NCI-H526 (cell line): ENCODE results near the gene ABCA10.
"Not testable (repeated sequence)": the region's sequence is repeated elsewhere in the genome, so short reads cannot be mapped to it uniquely, and the experiment has no call there.

ENCODE experiments used
- DNase-seq, 2 experiments: peaks; one replicate each; lab custom pipeline; 2025; lab: John Stamatoyannopoulos, UW

Gene ABCA10

GRCh38 chr17:69228576-69228975, at the start of gene ABCA10:
ABCA10 (minus strand) TSS chr17:69228824; CDS start chr17:69225358, 3,466 bp downstream.
- DNase-seq: no peak

DNA sequence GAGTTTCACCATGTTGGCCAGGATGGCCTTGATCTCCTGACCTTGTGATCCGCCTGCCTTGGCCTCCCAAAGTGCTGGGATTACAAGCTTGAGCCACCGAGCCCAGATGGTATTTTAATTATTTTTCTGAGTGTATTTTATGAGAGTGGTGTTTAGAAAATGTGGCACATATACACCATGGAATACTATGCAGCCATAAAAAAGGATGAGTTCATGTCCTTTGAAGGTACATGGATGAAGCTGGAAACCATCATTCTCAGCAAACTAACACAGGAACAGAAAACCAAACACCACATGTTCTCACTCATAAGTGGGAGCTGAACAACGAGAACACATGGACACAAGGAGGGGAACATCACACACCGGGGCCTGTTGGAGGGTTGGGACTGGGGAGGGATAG, 47.7 kb upstream of the ABCA10 start:
- not testable (repeated sequence) for DNase-seq

- DNase-seq: no peak
Measured at GRCh38 chr17:69275751-69276150, 47.1 kb upstream of the ABCA10 start.

DNA sequence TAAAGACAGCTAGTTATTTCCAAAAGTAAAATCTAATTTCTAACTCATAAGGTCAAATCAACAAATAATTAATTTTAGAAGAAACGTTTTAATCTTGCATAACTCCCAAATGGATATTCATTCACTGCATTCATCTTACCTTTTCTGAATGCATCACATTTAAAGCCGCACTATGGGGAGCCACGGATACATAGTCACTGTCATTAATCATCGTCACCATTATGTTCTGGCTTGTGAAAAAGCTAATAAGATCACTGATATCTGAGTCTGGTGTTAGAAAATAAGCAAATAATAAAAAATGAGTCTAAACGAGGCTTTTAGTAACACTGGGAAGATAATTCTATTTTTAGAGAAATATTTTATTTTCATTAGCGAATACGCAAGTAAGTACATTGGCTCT, 42.4 kb upstream of the ABCA10 start:
- no peak for DNase-seq

DNA sequence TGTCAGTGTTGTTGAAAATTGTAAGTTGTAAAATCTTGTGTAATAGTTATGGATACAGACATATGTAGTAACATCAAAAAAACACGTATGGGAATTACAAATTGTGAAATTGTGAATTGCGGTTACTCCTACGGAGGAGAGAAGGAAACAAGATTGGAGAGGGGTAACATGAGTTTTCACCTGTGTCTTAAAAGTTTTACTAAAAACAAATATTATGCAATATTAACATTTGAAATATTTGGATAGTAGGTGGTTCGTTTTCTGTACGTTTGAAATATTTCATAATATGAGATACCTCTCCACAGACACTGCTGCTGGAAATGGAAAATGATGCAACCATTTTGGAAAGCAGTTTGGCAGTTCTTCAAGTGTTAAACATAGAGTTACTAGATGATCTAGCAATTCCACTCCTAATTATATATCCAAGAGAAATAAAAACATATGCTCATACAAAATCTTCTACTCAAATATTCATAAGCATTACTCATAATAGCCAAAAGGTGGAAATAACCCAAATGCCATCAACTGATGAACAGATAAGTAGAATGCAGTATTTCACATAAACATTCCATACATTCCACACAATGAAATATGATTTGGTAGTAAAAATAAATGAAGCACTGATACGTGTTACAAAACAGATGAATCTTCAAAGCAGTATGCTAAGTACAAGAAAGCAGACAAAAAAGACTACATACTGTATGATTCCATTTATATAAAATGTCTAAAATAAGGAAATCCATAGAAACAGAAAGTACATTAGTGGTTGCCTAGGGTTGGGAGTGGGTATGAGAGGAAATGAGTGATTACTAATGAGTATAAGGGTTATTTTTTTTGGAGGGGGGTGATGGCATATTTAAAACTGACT, 40.7 kb upstream of the ABCA10 start:
- no peak for DNase-seq

- no peak for DNase-seq
Measured at GRCh38 chr17:69268543-69269014, 40.0 kb upstream of the ABCA10 start.

DNA sequence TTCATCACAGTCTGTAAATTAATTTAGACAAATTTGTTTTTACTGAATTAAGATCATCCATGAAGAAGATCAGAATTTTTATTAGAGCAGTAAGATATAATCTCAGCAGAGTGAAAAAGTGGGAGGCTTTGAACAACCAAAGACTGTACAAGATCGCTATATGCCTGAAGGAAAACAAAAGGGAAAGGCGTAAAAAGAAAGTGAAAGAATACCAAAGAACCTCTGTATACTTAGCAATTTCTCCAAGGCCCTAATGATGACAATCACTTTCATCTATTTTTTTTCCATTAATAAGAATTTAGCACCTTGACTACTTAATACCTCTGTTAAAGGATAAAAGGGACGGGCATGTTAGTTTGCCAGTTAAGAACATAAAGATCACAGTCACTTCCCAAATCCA, 38.6 kb upstream of the ABCA10 start:
- DNase-seq: no peak

DNA sequence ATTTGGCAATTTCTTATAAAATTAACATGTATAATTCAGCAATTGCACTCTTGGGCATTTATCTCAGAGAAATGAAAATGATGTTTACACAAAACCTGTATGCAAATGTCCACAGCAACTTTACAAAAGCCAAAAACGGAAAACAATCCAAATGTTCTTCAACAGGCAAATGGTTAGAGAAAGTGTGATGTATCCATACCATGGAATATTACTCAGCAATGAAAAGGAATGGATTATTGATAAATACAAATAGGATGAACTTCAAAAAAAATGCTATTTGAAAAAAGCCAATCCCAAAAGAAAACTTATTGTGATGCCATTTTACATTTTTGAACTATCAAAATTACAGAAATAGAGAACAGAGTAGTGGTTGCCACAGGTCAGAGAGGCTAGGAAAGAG, 37.2 kb upstream of the ABCA10 start:
- DNase-seq: peak in 1 of 2 experiments; percentile 1

DNA sequence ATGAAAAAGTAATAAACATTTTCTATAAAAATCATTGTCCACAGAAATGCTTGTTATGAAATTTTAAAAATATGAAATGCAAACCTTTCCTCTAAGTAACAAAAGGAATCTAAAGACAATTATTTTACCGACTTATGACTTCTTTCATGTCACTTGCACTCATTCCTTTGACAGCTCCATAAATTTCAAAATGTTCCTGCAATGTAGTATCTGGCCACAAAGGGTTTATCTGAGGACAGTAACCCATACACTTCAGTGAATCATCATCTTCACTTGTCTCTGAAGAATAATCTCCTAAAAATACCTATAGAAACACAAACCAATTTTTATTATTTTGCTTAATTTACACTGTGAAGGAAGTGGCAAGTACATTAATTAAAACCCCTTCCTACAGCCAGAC, 25.6 kb upstream of the ABCA10 start:
- DNase-seq: no peak

- no peak for DNase-seq
Measured at GRCh38 chr17:69250641-69251040, 22.0 kb upstream of the ABCA10 start.

GRCh38 chr17:69246726-69247375, 18.2 kb upstream of the ABCA10 start:
- peak in 1 of 2 experiments; percentile 60 for DNase-seq

DNA sequence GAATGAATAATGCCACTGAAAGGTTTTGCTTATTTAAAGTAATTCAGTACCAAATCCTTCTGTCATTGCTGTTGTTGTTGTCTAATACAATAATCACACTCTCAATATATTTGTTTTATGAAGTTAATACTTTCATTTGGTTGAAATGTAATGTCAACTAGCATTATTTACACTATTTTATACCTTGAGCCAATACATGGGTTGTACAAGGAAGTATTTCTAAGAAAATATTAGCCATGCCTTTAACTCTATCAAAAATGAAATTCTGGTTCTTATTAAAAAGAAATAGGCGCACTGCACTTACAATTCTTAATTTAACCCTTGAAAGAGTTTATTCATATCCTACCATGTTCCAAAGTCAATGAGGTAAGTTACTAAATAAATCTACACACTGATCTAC, 17.6 kb upstream of the ABCA10 start:
- DNase-seq: no peak

- DNase-seq: no peak
Measured at GRCh38 chr17:69245617-69246016, 17.0 kb upstream of the ABCA10 start.

DNA sequence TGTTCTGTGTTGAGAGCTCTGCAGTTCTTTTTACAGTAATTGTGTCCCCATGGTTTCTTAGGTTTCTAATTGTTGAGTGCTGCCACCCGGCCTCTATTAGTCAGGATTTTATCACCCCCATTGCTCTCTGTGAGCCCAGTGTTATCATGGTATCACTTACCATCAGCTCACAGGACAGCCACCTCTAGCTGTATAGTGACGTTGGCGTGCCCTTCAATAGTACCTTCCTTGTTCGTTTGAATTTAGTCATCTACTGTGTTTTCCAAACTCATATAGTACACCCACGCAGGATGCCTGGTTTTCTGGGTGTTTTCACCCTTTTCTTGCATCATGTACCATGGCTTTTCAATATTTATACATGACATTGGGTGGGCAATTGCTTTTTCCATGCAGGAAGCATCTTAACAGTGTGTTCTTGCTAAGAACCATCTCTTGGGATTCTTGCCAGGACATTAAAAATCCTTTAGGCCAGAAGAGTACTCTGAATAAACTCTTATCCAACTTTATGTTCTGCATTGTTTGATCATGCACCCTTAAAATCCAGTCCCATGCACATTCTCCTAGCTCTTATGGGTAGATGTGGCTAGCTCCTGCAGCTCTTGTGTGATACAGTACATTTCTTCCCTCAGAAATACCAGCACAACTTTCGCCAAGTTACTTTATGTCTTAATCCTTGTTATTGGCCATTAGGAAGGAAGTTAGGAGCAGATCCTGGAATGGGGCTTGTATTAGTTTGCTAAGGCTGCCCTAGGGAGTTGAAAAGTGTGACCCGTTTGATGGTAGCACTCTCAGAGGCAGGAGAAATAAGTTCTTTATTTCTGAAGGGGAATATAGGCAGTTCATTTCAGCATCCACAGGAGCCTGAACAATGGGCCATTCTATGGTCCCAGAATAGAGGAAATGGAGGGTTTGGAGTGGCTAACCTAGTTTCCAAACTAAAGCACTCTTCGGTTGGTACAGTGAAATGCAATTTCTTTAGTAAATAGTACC, 11.3 kb upstream of the ABCA10 start:
- DNase-seq: no peak

DNA sequence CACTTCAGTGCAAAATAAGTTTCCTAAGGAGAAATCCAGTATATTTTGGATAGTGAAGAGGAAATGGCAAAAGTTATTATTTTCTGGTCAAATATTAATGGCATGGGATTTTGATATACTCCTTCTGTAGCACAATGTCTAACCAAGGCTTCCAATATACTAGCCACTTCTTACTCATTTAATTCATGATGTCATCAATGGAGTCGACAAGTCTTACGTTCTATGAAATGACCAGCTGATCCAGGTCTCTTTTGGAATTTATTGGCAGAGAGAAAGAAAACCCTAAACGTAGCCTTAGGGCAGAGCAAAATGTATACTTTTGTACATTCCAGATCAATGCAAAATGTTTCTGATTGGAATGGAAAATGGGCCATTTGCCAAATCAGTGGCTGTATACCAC, 8.3 kb upstream of the ABCA10 start:
- no peak for DNase-seq

DNA sequence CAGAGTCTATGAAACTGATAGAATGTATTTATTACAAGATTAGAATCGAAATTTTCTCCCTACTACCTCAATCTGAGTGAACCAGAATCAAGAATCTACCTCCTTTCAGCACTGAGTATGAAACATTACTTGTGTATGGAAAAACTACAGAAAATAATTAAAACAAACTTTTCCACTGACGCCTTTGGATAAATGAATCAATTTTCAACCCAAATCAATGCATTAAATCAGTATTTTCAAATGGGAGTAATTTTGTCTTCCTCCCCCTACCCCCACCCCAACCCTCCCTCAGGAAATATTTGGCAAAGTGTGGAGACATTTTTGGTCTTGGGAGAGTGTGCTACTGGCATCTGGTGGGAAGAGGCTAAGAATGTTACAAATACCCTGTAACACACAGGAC, 7.8 kb upstream of the ABCA10 start:
- DNase-seq: no peak

- DNase-seq: peak; percentile 40 to 83
Measured at GRCh38 chr17:69235338-69236058, 6.9 kb upstream of the ABCA10 start.

DNA sequence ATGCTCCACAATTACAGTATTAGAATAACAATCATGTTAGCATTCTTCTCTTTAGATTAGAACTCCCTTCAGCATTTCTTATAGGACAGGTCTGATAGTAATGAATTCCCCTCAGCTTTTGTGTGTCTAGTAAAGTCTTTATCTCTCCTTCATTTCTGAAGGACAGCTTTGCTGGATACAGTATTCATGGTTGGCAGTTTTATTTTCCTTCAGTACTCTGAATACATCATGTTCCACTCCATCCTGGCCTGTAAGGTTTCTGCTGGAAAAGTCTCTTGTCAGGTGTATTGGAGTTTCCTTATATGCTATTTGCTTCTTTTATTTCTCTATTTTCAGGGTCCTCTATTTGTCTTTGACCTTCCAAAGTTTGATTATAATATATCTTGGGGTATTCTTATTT, 4.0 kb upstream of the ABCA10 start:
- DNase-seq: no peak

DNA sequence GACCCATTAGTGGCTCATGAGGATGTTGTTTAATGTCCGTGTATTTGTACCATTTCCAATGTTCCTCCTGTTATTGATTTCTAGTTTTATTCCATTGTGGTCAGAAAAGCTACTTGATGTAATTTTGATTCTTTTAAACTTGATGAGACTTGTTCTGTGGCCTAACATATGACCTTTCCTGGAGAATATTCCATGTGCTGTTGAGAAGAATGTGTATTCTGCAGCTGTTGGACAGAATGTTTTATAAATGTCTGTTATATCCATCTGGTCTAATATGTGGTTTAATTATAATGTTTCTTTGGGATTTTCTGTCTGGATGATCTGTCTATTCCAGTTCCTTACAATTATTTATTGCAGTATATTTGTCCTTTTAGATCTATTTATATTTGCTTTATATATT, 2.9 kb upstream of the ABCA10 start:
- no peak for DNase-seq

DNA sequence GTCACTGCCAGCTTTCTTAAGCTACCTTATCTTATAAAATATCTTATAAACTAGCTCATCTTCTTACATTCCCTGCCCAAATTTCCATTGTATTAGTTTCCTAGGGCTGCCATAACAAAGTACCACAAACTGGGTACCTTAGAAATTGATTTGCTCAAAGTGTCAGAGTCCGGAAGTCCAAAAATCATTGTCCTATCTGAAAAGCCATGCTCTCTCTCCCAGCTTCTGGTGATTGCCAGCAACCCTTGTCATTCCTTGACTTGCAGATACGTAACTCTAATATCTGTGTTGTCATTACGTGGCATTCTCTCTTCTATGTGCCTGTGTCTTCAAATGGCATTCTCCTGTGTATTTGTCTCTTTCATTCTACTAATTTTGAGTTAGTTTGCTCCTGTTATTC, 2.3 kb upstream of the ABCA10 start:
- no peak for DNase-seq

DNA sequence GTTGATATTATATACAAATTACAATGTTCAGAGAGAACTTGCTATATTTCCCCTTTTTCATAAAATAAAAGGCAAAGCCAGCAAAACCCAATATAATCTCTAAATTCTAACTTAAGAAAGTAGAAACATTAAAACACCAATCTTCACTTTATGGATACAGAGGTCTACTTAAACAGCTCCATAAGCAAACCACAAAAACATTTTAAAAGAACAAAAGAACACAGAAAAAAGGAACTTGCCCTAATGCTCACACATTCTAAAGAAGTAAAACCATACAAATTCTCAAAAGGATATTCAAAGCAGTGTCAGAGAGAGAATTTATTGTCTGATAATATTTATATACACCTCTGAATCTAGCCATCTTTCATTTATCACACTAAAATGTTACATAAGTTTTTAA, 606 bp downstream of the ABCA10 start:
- no peak for DNase-seq
